Measurements from ENCODE around the gene KCNK10.

The KCNK10 gene

GRCh38 chr14:88166616-88167015 lies 156.5 kb downstream of the KCNK10 start:
- no peak for DNase-seq

- no peak for DNase-seq
Measured at GRCh38 chr14:88164906-88165534, 158.0 kb downstream of the KCNK10 start.

- no peak for DNase-seq
Measured at GRCh38 chr14:88163731-88164255, 159.3 kb downstream of the KCNK10 start.

GRCh38 chr14:88156127-88156526 lies 166.9 kb downstream of the KCNK10 start:
- DNase-seq: no peak

GRCh38 chr14:88154926-88155325 lies 168.1 kb downstream of the KCNK10 start:
- DNase-seq: no peak

GRCh38 chr14:88154321-88154720 lies 168.7 kb downstream of the KCNK10 start:
- no peak for DNase-seq

- DNase-seq: no peak
Measured at GRCh38 chr14:88146881-88147649, 176.0 kb downstream of the KCNK10 start.

GRCh38 chr14:88143810-88144209 lies 179.3 kb downstream of the KCNK10 start:
- no peak for DNase-seq

- DNase-seq: no peak
Measured at GRCh38 chr14:88142997-88143396, 180.1 kb downstream of the KCNK10 start.

GRCh38 chr14:88140874-88141273 lies 182.2 kb downstream of the KCNK10 start:
- no peak for DNase-seq

- DNase-seq: no peak
Measured at GRCh38 chr14:88137327-88137726, 185.7 kb downstream of the KCNK10 start.

All from stimulated activated CD4-positive, alpha-beta T cell treated with anti-CD3 and anti-CD28 coated beads, Interleukin-12 subunit alpha, Interleukin-12 subunit beta, amount 100 ng/mL, for 4 hours (primary cell).